NCI-H187 (cell line): ENCODE data around the gene PLPPR4.
"Not testable (repeated sequence)": the region's sequence is repeated elsewhere in the genome, so short reads cannot be mapped to it uniquely, and the experiment has no call there.

Source experiments
- DNase-seq, 2 experiments: peaks; one replicate each; lab custom pipeline; 2025; lab: John Stamatoyannopoulos, UW

PLPPR4 gene

GRCh38 chr1:99268021-99268420 lies 3.7 kb downstream of the PLPPR4 start:
- no peak for DNase-seq

GRCh38 chr1:99269321-99269720 lies 5.0 kb downstream of the PLPPR4 start:
- no peak for DNase-seq

DNA sequence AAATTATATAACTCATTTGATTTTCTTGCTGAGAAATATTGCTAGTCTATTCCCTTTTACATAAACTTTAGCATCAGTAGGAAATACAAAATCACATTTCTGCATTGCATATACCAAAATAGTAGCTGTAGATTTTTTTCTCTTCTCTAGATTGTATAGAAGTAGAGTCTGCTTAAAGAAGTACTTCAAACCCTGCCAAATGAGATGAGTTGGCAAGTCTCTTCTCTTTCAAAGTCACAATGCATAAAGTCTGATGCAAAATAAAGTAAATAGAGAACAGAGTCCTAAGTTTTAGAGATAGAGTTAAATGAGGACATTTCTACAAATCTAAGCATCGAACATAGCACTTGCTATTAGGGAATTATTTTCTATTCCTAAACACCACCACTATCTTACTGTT lies 6.4 kb downstream of the PLPPR4 start:
- no peak for DNase-seq

DNA sequence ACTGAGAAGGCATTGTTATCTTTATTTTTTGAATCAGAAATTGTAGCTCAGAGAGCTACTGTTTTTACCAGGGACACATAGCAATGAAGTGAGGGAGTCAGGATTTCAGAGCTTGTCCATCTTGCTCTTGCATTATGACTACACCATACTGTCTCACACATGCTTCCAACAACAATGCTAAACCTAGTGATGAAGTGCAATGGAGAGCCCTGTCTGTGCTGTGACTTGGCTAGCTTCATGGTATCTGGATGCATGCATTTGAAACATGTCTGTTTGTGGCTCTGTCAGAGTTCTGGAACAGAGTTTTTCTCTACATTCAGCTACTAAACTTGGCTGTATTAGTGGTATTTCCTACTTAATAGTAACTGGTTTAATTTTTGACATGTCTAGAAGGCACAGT lies 7.0 kb downstream of the PLPPR4 start:
- DNase-seq = no peak

- no peak for DNase-seq
These were observed 12.8 kb downstream of the PLPPR4 start for GRCh38 chr1:99277066-99277465.

- no peak for DNase-seq
These were observed 15.2 kb downstream of the PLPPR4 start for GRCh38 chr1:99279525-99279924.

DNA sequence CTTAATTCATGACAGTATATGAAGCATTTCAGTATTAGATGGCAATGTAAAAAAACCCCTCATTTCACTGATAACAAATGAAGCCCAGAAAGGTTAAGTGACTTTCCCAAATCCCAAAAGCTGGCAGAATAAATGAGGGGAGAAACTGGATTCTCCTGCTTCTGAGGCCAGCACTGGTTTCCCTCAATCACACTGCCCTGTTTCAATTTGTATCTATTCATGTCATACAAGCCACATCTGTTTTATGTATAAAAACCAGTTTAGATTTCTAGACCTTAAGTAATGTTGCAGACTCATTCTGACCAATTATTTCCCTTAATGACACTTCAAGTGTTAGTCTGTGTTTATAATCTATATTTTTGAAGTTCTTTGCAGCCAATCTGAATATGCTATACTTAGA lies 16.8 kb downstream of the PLPPR4 start:
- no peak for DNase-seq

GRCh38 chr1:99282536-99282935 lies 18.2 kb downstream of the PLPPR4 start:
- no peak for DNase-seq

DNA sequence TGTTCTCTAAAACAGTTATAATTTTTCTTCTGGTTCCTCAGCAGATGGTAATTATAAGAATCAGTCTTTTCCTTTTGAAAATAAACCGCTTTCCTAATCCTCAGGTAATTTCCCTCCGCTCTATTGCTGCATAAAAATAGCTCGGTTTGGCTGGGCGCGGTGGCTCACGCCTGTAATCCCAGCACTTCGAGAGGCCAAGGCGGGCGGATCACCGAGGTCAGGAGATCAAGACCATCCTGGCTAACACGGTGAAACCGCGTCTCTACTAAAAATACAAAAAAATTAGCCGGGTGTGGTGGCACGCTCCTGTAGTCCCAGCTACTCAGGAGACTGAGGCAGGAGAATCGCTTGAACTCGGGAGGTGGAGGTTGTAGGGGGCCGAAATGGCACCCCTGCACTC lies 19.2 kb downstream of the PLPPR4 start:
- not testable (repeated sequence) for DNase-seq

DNA sequence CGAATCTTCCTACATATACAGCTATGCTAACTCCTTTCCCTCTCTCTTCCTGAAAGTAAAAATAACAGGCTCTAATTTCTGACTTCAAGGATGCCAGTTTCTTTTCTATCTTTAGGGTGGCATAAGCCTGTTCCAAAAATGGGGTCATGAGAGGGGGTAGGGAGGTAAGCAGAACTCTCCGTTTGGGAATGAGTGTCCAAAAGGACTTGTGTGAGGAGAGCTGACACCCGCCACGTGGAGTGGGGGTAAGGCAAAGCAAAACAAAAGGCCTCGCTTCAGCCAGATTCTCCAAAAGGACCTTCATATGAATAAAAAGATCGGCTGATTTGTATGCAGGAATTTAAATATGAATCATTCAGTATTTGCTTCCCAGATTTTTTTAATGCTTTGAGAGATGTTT lies 28.6 kb downstream of the PLPPR4 start:
- DNase-seq = no peak

DNA sequence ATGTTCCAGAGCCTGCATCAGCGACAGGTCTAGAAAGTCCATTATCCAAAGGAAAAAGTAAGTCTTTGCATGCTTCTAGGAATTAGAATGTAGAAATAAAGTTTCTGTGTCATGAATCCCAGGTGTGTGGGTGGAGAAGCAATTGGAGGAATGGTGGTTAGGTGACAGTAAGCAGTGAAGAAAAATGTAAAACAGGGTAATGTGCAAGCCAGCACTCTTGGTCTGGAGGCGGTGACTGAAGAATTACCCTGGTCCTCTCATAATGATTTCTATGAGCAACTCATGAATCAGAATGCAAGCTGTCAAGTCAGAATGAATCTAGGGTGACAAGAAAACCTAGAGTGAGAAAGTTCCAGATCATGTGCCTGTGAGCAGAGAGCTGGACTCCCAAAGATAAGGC lies 33.6 kb downstream of the PLPPR4 start:
- no peak for DNase-seq

DNA sequence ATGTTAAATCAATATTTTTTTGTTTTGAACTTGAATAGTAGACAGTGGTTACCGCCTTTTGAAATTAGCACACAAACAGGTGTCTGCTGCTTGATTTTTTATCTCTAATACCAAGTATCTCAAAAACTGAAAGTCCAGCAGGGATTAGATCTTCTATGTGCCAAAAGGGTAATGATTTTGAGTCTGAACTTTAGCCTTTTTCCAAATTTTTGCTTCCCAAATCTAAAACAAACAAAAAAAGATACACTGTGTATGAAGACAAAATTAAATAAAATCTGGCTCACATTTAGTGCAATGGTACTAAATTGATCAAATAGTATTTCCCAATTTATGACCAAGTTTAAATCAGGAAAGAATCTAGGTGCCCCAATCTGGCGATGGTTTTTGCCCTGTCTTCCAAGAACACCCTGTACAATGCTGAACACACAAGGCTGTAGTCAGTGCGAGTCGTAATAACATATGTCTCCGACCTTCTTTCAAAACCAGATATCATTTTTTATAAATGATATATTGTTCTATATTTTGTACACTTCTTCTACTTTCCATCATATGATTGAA lies 40.5 kb downstream of the PLPPR4 start:
- DNase-seq = no peak

GRCh38 chr1:99305626-99306025 lies 41.3 kb downstream of the PLPPR4 start:
- no peak for DNase-seq

DNA sequence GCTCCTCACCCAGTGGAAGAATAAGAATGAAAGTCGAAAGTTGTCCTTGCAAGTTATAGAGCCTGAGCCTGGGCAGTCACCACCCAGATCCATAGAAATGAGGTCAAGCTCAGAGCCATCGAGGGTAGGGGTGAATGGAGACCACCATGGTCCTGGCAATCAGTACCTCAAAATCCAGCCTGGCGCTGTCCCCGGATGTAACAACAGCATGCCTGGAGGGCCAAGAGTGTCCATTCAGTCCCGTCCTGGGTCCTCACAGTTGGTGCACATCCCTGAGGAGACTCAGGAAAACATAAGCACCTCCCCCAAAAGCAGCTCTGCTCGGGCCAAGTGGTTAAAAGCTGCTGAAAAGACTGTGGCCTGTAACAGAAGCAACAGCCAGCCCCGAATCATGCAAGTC lies 41.8 kb downstream of the PLPPR4 start:
- DNase-seq = no peak

DNA sequence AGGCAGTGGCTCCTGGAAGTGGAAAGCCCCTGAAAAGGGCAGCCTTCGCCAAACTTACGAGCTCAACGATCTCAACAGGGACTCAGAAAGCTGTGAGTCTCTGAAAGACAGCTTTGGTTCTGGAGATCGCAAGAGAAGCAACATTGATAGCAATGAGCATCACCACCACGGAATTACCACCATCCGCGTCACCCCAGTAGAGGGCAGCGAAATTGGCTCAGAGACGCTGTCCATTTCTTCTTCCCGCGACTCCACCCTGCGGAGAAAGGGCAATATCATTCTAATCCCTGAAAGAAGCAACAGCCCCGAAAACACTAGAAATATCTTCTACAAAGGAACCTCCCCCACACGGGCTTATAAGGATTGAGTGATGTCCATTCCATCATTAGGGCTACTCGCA lies 42.4 kb downstream of the PLPPR4 start:
- DNase-seq = no peak

DNA sequence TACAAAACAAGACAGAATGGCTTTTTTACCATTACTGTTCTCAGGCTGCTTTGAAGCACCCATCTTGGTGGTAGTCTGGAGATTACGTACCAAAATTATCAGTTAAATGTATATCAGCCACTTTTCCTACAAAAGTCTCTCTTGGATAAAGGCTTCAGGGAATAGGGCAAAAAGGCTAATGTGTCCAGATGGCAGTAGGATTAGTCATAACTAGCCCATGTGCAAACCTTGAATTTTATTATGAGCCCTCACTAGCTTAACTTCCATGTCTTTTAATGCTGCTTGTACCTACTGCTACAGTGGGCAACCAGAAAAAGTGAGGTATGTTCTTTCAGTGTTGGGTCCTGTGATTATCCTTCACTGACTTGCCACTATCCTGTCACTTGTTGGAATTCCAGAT lies 51.0 kb downstream of the PLPPR4 start:
- no peak for DNase-seq

- no peak for DNase-seq
These were observed 62.1 kb downstream of the PLPPR4 start for GRCh38 chr1:99326215-99326949.

DNA sequence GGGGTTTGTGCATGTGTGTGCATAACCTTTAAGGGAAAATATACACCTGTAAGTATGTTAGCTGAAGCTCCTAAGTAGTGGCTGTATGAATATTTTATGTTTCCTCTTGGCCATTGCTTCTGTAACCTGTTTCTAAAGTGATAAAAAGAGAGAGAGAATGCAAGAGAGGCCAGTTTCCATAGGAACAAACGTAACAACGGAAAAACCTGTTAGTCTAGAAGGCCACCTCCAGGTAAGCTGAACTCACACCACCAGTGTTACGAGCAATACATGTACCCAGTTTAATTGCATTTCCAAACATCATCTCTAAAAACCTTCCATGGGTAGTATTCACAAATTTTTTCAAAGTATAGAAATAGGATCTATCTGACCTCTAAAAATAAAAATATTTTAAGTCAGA lies 63.1 kb downstream of the PLPPR4 start:
- no peak for DNase-seq

GRCh38 chr1:99328171-99328570 lies 63.9 kb downstream of the PLPPR4 start:
- no peak for DNase-seq

DNA sequence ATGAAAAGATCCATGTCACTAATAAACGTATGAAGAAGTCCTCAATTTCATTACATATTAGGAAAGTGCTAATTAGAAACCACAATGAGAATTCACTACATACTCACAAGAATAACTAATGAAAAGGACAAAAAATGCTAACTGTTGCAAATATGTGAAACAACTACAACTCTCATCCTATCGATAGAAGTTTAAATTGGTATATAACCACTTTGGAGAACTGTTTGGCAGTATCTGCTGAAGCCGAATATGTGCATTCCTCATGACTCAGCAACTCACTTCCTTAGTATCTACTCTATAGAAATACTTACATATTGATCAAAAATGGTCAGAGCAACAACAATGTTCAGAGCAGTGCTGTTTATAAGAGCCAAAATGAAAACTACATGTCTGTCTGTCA lies 66.8 kb downstream of the PLPPR4 start:
- DNase-seq = no peak

DNA sequence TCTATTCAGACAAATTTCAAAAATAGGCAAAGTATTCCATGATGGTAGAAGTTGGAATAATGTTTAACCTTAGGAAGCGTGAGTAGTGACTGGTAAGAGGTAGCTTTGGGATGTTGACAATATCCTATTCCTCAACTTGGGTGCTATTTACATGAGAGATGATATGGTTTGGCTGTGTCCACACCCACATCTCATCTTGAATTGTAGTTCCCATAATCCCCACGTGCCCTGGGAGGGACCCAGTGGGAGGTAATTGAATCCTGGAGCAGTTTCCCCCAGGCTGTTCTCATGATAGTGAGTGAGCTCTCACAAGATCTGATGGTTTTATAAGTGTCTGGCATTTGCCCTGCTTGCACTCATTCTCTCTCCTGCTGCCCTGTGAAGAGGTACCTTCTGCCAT lies 67.3 kb downstream of the PLPPR4 start:
- DNase-seq = no peak

GRCh38 chr1:99332561-99332960 lies 68.3 kb downstream of the PLPPR4 start:
- no peak for DNase-seq

DNA sequence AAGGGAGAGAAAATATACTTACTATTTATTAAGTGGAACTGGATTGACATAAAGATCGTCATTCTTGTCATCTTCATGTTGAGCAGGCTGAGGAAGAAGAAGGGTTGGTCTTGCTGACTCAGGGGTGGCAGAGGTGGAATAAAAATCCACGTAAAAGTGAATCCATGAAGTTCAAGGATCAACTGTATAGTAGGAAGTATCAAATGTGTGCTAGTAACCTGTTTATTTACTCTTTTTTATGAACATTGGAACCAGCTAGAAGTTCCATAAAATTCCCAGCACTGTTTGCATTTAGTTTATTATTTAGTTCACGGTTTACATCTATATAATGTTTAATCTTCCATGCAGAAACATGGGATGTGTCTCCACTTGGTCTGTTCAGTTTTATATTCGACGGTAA lies 70.7 kb downstream of the PLPPR4 start:
- no peak for DNase-seq

GRCh38 chr1:99347041-99347684 lies 82.9 kb downstream of the PLPPR4 start:
- no peak for DNase-seq
